ENCODE results near the gene IL1F10. TPM values are rescaled to one million over a fixed set of nuclear protein-coding genes. Genes with fewer than 3 reads are reported as not detected.
"Not testable (repeated sequence)": the region's sequence is repeated elsewhere in the genome, so short reads cannot be mapped to it uniquely, and the experiment has no call there.

The IL1F10 gene
- total and polyA plus RNA-seq, 4 experiments from 2014 or later = not detected

- Histone ChIP-seq H3K4me3 (ENCODE audit: low read length in 2 of 2) (no peak overlapping the region), H3K27ac (ENCODE audit: low read depth, low read length) (no peak overlapping the region), H3K36me3 (ENCODE audit: insufficient read depth, low read length) (no peaks in the 10 kb centered on the region), H3K9me3 (ENCODE audit: control insufficient read depth in 1 of 2, low read length in 2 of 2) (no peaks in the 10 kb centered on the region), H3K27me3 (ENCODE audit: insufficient read depth, low read length) (no peaks in the 10 kb centered on the region), H3K4me1 (ENCODE audit: insufficient read depth, low read length) (no peaks in the 10 kb centered on the region)
- CTCF ChIA-PET (ENCODE audit: partially characterized antibody) = interaction anchor here (1.0 kb wide), 1 partner anchor 11 kb away, joined by 4 read pairs; no protein-coding TSS in a partner anchor
- POLR2A ChIA-PET (ENCODE audit: partially characterized antibody) = no interaction called here
- Mint-ChIP-seq H3K27me3 (peaks cover 4 to 6% of the 10 kb centered on the region in 2 donors), H3K27ac (no peak overlapping the region), H3K4me3 (no peak overlapping the region), H3K4me1 (no peaks in the 10 kb centered on the region), H3K36me3 (no peaks in the 10 kb centered on the region), H3K9me3 (peaks cover 3 to 12% (median 5%) of the 10 kb centered on the region in 8 donors)
- DNase-seq = no peak
- intact Hi-C loops (cut with micrococcal nuclease) = no loop called here
Observed at GRCh38 chr2:113091231-113091896, 23.6 kb downstream of the IL1F10 start.

- no peaks in the 10 kb centered on the region for H3K36me3 ChIP-seq (ENCODE audit: insufficient read depth, low read length)
- intact Hi-C loops (cut with micrococcal nuclease) = no loop called here
- no peaks in the 10 kb centered on the region for H3K9me3 ChIP-seq (ENCODE audit: control insufficient read depth in 1 of 2, low read length in 2 of 2)
- ChIA-PET CTCF (ENCODE audit: partially characterized antibody) (interaction anchor here (0.6 kb wide), 1 partner anchor 73 kb away, joined by 3 read pairs; no protein-coding TSS in a partner anchor), POLR2A (ENCODE audit: partially characterized antibody) (no interaction called here)
- H3K4me3 ChIP-seq (ENCODE audit: low read length in 2 of 2) = no peak overlapping the region
- Mint-ChIP-seq H3K9me3 (peaks cover 3 to 12% (median 7%) of the 10 kb centered on the region in 8 donors), H3K36me3 (peaks cover 0 to 3% of the 10 kb centered on the region in 2 donors), H3K27me3 (peaks cover 4 to 7% of the 10 kb centered on the region in 2 donors), H3K27ac (no peak overlapping the region), H3K4me1 (peaks cover 6 to 7% (median 6%) of the 10 kb centered on the region in 4 donors), H3K4me3 (no peak overlapping the region)
- H3K4me1 ChIP-seq (ENCODE audit: insufficient read depth, low read length) = peaks cover 6% of the 10 kb centered on the region
- DNase-seq = no peak
- H3K27ac ChIP-seq (ENCODE audit: low read depth, low read length) = no peak overlapping the region
- H3K27me3 ChIP-seq (ENCODE audit: insufficient read depth, low read length) = no peaks in the 10 kb centered on the region
Observed at GRCh38 chr2:113092864-113093612, 25.3 kb downstream of the IL1F10 start.

DNA sequence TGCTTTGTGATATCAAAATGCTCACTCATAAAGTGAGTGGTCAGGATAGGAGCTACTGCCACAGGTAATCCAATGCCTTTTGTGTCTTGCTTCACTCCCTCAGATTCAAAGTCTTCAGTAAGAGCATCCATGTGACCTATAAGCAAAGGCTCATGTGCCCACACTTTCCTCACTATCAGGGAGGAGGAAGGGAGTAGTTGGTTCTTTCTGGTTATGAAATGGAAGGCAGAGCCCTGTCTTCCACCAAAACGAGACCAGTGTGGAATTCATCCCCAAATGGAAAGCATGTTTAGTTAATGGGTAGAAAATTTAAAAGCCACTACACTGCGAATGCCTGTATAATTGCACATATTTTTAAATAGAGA, 25.8 kb downstream of the IL1F10 start:
- DNase-seq = no peak
- ChIA-PET CTCF (ENCODE audit: partially characterized antibody) (no interaction called here), POLR2A (ENCODE audit: partially characterized antibody) (no interaction called here)
- H3K4me1 ChIP-seq (ENCODE audit: insufficient read depth, low read length) = peaks cover 12% of the 10 kb centered on the region
- no peaks in the 10 kb centered on the region for H3K36me3 ChIP-seq (ENCODE audit: insufficient read depth, low read length)
- H3K4me1 Mint-ChIP-seq = peaks cover 11 to 13% (median 12%) of the 10 kb centered on the region in 4 donors
- peaks cover 4 to 7% of the 10 kb centered on the region in 2 donors for H3K27me3 Mint-ChIP-seq
- peaks cover 3 to 14% (median 7%) of the 10 kb centered on the region in 8 donors for H3K9me3 Mint-ChIP-seq
- peaks cover 0 to 3% of the 10 kb centered on the region in 2 donors for H3K36me3 Mint-ChIP-seq
- no peaks in the 10 kb centered on the region for H3K9me3 ChIP-seq (ENCODE audit: control insufficient read depth in 1 of 2, low read length in 2 of 2)
- no peak overlapping the region for H3K4me3 Mint-ChIP-seq
- H3K4me3 ChIP-seq (ENCODE audit: low read length in 2 of 2) = no peak overlapping the region
- intact Hi-C loops (cut with micrococcal nuclease) = no loop called here
- no peak overlapping the region for H3K27ac Mint-ChIP-seq
- H3K27ac ChIP-seq (ENCODE audit: low read depth, low read length) = no peak overlapping the region
- no peaks in the 10 kb centered on the region for H3K27me3 ChIP-seq (ENCODE audit: insufficient read depth, low read length)

- peaks cover 12% of the 10 kb centered on the region for H3K4me1 ChIP-seq (ENCODE audit: insufficient read depth, low read length)
- H3K4me3 ChIP-seq (ENCODE audit: low read length in 2 of 2); H3K27ac Mint-ChIP-seq; H3K27me3 Mint-ChIP-seq; POLR2A ChIA-PET (ENCODE audit: partially characterized antibody); H3K36me3 ChIP-seq (ENCODE audit: insufficient read depth, low read length); H3K27ac ChIP-seq (ENCODE audit: low read depth, low read length); DNase-seq; CTCF ChIA-PET (ENCODE audit: partially characterized antibody); H3K9me3 ChIP-seq (ENCODE audit: control insufficient read depth in 1 of 2, low read length in 2 of 2); H3K4me3 Mint-ChIP-seq; intact Hi-C loops (cut with micrococcal nuclease); H3K27me3 ChIP-seq (ENCODE audit: insufficient read depth, low read length); H3K36me3 Mint-ChIP-seq: not testable (repeated sequence)
- Mint-ChIP-seq H3K4me1 (peaks cover 11 to 13% (median 12%) of the 10 kb centered on the region in 4 donors), H3K9me3 (peaks cover 3 to 14% (median 7%) of the 10 kb centered on the region in 8 donors)
Observed at GRCh38 chr2:113096306-113096705, 28.5 kb downstream of the IL1F10 start.

- peak overlapping the region in 3 of 8 donors; percentile 45 to 82 (median 71) for H3K4me3 Mint-ChIP-seq
- H3K9me3 ChIP-seq (ENCODE audit: control insufficient read depth in 1 of 2, low read length in 2 of 2); H3K27ac ChIP-seq (ENCODE audit: low read depth, low read length); H3K36me3 Mint-ChIP-seq; POLR2A ChIA-PET (ENCODE audit: partially characterized antibody); H3K27me3 ChIP-seq (ENCODE audit: insufficient read depth, low read length); H3K27me3 Mint-ChIP-seq; H3K36me3 ChIP-seq (ENCODE audit: insufficient read depth, low read length); intact Hi-C loops (cut with micrococcal nuclease); H3K4me3 ChIP-seq (ENCODE audit: low read length in 2 of 2); DNase-seq: not testable (repeated sequence)
- H3K4me1 Mint-ChIP-seq = peaks cover 11 to 13% (median 12%) of the 10 kb centered on the region in 4 donors
- H3K4me1 ChIP-seq (ENCODE audit: insufficient read depth, low read length) = peaks cover 12% of the 10 kb centered on the region
- peak overlapping the region in 1 of 7 donors; percentile 91 for H3K27ac Mint-ChIP-seq
- CTCF ChIA-PET (ENCODE audit: partially characterized antibody) = interaction anchor here (0.6 to 1.5 kb wide), 2 partner anchors 12 to 17 kb away, joined by 3 to 5 read pairs; no protein-coding TSS in a partner anchor
- peaks cover 3 to 14% (median 7%) of the 10 kb centered on the region in 8 donors for H3K9me3 Mint-ChIP-seq
Observed at GRCh38 chr2:113096842-113097618, 29.3 kb downstream of the IL1F10 start.

- Histone ChIP-seq H3K27ac (ENCODE audit: low read depth, low read length) (no peak overlapping the region), H3K4me1 (ENCODE audit: insufficient read depth, low read length) (peaks cover 12% of the 10 kb centered on the region), H3K27me3 (ENCODE audit: insufficient read depth, low read length) (no peaks in the 10 kb centered on the region), H3K4me3 (ENCODE audit: low read length in 2 of 2) (peak overlapping the region in 1 of 2 donors; percentile 1), H3K36me3 (ENCODE audit: insufficient read depth, low read length) (no peaks in the 10 kb centered on the region), H3K9me3 (ENCODE audit: control insufficient read depth in 1 of 2, low read length in 2 of 2) (no peaks in the 10 kb centered on the region)
- Mint-ChIP-seq H3K27ac (peak overlapping the region; percentile 37 to 91 (median 54)), H3K36me3 (peaks cover 0 to 3% of the 10 kb centered on the region in 2 donors), H3K4me1 (peaks cover 11 to 13% (median 12%) of the 10 kb centered on the region in 4 donors), H3K27me3 (peaks cover 4 to 9% of the 10 kb centered on the region in 2 donors), H3K9me3 (peaks cover 3 to 15% (median 9%) of the 10 kb centered on the region in 8 donors), H3K4me3 (peak overlapping the region; percentile 54 to 83 (median 77))
- peak in 4 of 5 donors; percentile 14 to 45 (median 28) for DNase-seq
- intact Hi-C loops (cut with micrococcal nuclease) = no loop called here
- ChIA-PET CTCF (ENCODE audit: partially characterized antibody) (interaction anchor here (1.0 to 1.5 kb wide), 2 partner anchors 16 to 18 kb away, joined by 3 to 5 read pairs; no protein-coding TSS in a partner anchor), POLR2A (ENCODE audit: partially characterized antibody) (no interaction called here)
Observed at GRCh38 chr2:113098041-113098440, 30.3 kb downstream of the IL1F10 start.
